IMR-90 (cell line): ENCODE measurements around the gene TBL3.

Experiments used
- BHLHE40 ChIP-seq: fragments of 150-350 bp; IDR thresholded peaks from 2 replicates; pipeline ENCODE4 v1.6.1; 2016; ENCODE audit warnings: mild to moderate bottlenecking, low read depth, low read length
- CEBPB ChIP-seq: IDR thresholded peaks from 2 replicates; pipeline ENCODE4 v1.6.1; 2012; ENCODE audit warnings: low read depth, low read length, improper control_type of control experiment
- MAFK ChIP-seq: IDR thresholded peaks from 2 replicates; pipeline ENCODE4 v1.6.1; 2012; ENCODE audit warnings: low read depth, low read length, improper control_type of control experiment
- MXI1 ChIP-seq: IDR thresholded peaks from 2 replicates; pipeline ENCODE4 v1.6.1; 2012; ENCODE audit warnings: low read depth, mild to moderate bottlenecking, low read length, moderate library complexity, borderline replicate concordance
- POLR2A ChIP-seq: IDR thresholded peaks from 2 replicates; pipeline ENCODE4 v1.6.1; 2012; ENCODE audit warnings: mild to moderate bottlenecking, low read depth, low read length
- RAD21 ChIP-seq: IDR thresholded peaks from 2 replicates; pipeline ENCODE4 v1.6.1; 2012; ENCODE audit warnings: low read length, improper control_type of control experiment
- RCOR1 ChIP-seq: IDR thresholded peaks from 2 replicates; pipeline ENCODE4 v1.6.1; 2012; ENCODE audit warnings: mild to moderate bottlenecking, low read length, improper control_type of control experiment; ENCODE audit not compliant: insufficient replicate concordance
- RFX5 ChIP-seq: IDR thresholded peaks from 2 replicates; pipeline ENCODE4 v1.8.0; 2012; ENCODE audit warnings: low read depth, mild to moderate bottlenecking, low read length, moderate library complexity
- SMC3 ChIP-seq: fragments of 150-350 bp; IDR thresholded peaks from 2 replicates; pipeline ENCODE4 v1.6.1; 2016; ENCODE audit warnings: low read depth, mild to moderate bottlenecking, antibody characterized with exemption, low read length, moderate library complexity
- TF ChIP-seq, protein P1 (sequence below): conservative IDR thresholded peaks from 2 replicates; pipeline ENCODE4 v1.5.1; 2012; ENCODE audit warnings: mild to moderate bottlenecking, low read depth, low read length, improper control_type of control experiment
- TF ChIP-seq, protein P2 (sequence below): fragments of 150-350 bp; IDR thresholded peaks from 2 replicates; pipeline ENCODE4 v1.6.1; 2016; ENCODE audit warnings: low read depth, mild to moderate bottlenecking, low read length, moderate library complexity, borderline replicate concordance

DNA sequence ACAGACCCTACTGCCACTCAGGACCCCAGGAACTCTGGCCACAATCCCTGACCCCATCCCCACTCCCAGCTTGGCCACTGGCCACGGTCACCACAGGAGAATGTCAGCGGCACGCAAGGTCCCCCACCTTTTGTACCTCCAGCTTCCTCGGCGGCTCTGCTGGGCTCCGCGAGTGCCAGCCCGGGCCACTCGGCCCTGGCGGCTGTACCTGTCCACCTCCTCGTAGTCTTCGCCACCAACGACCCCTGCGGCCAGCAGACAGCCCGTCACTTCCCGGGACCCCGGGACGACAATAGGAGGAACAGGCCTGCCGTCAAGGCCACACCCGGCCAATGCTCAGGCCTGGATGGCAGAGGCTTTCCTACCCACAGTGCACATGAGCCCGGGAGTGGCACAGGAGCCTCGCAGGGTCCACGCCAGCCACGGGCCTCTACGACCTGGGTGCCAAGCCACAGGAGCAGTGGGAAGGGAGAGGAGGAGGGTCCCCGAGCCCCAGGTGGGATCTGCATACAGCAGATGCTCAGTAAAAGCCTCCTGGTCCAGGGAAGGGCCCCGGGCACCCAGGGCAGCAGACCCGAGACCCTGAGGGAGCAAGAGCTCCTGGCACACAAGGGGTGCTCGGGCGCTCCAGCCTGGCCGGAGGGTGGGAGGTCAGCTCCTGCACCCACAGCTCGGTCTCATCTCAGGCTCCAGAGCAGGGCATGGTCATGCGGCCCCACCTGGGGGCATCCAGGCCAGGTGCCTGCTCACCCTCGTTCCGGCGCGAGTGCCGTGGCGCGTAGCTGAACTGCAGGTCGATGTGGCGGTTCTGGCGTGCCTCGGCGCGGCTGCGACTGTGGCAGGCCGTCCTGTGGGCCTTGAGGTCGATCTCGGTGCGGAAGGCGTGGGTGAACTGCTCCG lies 29.9 kb downstream of the TBL3 start:
- TF ChIP-seq, protein P1, sequence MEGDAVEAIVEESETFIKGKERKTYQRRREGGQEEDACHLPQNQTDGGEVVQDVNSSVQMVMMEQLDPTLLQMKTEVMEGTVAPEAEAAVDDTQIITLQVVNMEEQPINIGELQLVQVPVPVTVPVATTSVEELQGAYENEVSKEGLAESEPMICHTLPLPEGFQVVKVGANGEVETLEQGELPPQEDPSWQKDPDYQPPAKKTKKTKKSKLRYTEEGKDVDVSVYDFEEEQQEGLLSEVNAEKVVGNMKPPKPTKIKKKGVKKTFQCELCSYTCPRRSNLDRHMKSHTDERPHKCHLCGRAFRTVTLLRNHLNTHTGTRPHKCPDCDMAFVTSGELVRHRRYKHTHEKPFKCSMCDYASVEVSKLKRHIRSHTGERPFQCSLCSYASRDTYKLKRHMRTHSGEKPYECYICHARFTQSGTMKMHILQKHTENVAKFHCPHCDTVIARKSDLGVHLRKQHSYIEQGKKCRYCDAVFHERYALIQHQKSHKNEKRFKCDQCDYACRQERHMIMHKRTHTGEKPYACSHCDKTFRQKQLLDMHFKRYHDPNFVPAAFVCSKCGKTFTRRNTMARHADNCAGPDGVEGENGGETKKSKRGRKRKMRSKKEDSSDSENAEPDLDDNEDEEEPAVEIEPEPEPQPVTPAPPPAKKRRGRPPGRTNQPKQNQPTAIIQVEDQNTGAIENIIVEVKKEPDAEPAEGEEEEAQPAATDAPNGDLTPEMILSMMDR: no peak
- no peak for TF ChIP-seq RFX5
- no peak for TF ChIP-seq CEBPB
- TF ChIP-seq MAFK: no peak
- TF ChIP-seq POLR2A: no peak
- no peak for TF ChIP-seq RAD21
- no peak for TF ChIP-seq BHLHE40
- TF ChIP-seq, protein P2, sequence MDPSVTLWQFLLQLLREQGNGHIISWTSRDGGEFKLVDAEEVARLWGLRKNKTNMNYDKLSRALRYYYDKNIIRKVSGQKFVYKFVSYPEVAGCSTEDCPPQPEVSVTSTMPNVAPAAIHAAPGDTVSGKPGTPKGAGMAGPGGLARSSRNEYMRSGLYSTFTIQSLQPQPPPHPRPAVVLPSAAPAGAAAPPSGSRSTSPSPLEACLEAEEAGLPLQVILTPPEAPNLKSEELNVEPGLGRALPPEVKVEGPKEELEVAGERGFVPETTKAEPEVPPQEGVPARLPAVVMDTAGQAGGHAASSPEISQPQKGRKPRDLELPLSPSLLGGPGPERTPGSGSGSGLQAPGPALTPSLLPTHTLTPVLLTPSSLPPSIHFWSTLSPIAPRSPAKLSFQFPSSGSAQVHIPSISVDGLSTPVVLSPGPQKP: no peak
- TF ChIP-seq MXI1: no peak
- TF ChIP-seq SMC3: no peak
- no peak for TF ChIP-seq RCOR1
